Neural progenitor cell (in vitro differentiated cells): ENCODE data around the gene ANGPTL8. TPM values are rescaled to one million over a fixed set of nuclear protein-coding genes. Genes with fewer than 3 reads are reported as not detected.

ENCODE experiments used
- DNase-seq: peaks from one replicate; pipeline ENCODE4 v3.0.0-alpha.2; 2016; ENCODE audit warnings: low spot score
- H2AFZ ChIP-seq: fragments of 200-600 bp; sonication (generic); replicated peaks from 2 replicates; pipeline ENCODE4 v1.6.1; 2016; ENCODE audit warnings: antibody characterized with exemption
- H3F3A ChIP-seq: fragments of 200-600 bp; sonication (generic); 2 replicates; pipeline ENCODE4 v1.6.1; 2016; ENCODE audit warnings: antibody characterized with exemption, low read depth
- H3K27ac ChIP-seq: fragments of 200-600 bp; sonication (generic); 2 replicates; pipeline ENCODE4 v1.5.1; 2016; ENCODE audit warnings: mild to moderate bottlenecking
- H3K27me3 ChIP-seq: fragments of 200-600 bp; sonication (generic); 2 replicates; pipeline ENCODE4 v1.6.1; 2016; ENCODE audit warnings: mild to moderate bottlenecking, moderate library complexity
- H3K36me3 ChIP-seq: fragments of 200-600 bp; sonication (generic); 2 replicates; pipeline ENCODE4 v1.5.1; 2016
- H3K4me1 ChIP-seq: fragments of 200-600 bp; sonication (generic); 2 replicates; pipeline ENCODE4 v1.6.1; 2016; ENCODE audit warnings: mixed run types
- H3K4me2 ChIP-seq: fragments of 200-600 bp; sonication (generic); 2 replicates; pipeline ENCODE4 v1.6.1; 2016
- H3K4me3 ChIP-seq: fragments of 200-600 bp; sonication (generic); 2 replicates; pipeline ENCODE4 v1.5.1; 2016
- H3K79me2 ChIP-seq: fragments of 200-600 bp; sonication (generic); 2 replicates; pipeline ENCODE4 v1.6.1; 2016; ENCODE audit warnings: low read depth
- H3K9ac ChIP-seq: fragments of 200-600 bp; sonication (generic); 2 replicates; pipeline ENCODE4 v1.6.1; 2016
- H3K9me3 ChIP-seq: fragments of 200-600 bp; sonication (generic); 2 replicates; pipeline ENCODE4 v1.5.1; 2016; ENCODE audit warnings: low read depth
- H4K20me1 ChIP-seq: fragments of 200-600 bp; sonication (generic); 2 replicates; pipeline ENCODE4 v1.6.1; 2016; ENCODE audit warnings: low read depth
- H3K27ac Mint-ChIP-seq: 3 replicates; pipeline ENCODE4 v1.8.0; 2021; ENCODE audit warnings: mixed read lengths
- H3K27me3 Mint-ChIP-seq: 2 replicates; pipeline ENCODE4 v1.8.0; 2022; ENCODE audit warnings: low read depth, mild to moderate bottlenecking, inconsistent platforms, moderate library complexity, mixed read lengths; ENCODE audit not compliant: insufficient read depth
- H3K36me3 Mint-ChIP-seq: 3 replicates; pipeline ENCODE4 v1.8.0; 2021; ENCODE audit warnings: mixed read lengths
- H3K4me1 Mint-ChIP-seq: 3 replicates; pipeline ENCODE4 v1.8.0; 2021; ENCODE audit warnings: mixed read lengths
- H3K4me3 Mint-ChIP-seq: 3 replicates; pipeline ENCODE4 v1.8.0; 2021; ENCODE audit warnings: mild to moderate bottlenecking, moderate library complexity, mixed read lengths
- H3K9me3 Mint-ChIP-seq: 3 replicates; pipeline ENCODE4 v1.8.0; 2020; ENCODE audit warnings: mixed read lengths
- CTCF ChIP-seq: fragments of 200-600 bp; sonication (generic); IDR thresholded peaks from 2 replicates; pipeline ENCODE4 v1.5.1; 2017; ENCODE audit warnings: antibody characterized with exemption, mild to moderate bottlenecking
- EZH2 ChIP-seq: fragments of 200-600 bp; sonication (generic); IDR thresholded peaks from 2 replicates; pipeline ENCODE4 v1.6.1; 2017; ENCODE audit warnings: antibody characterized with exemption, mild to moderate bottlenecking, moderate library complexity
- EZH2phosphoT487 ChIP-seq: fragments of 200-600 bp; sonication (generic); IDR thresholded peaks from 2 replicates; pipeline ENCODE4 v1.6.1; 2017; ENCODE audit warnings: antibody characterized with exemption
- total RNA-seq: library from RNA; depleted of rRNA; stranded (reverse); fragments of >200 nt; gene quantifications from 2 replicates; pipeline ENCODE4 v1.2.3, GENCODE V29; 2015; ENCODE audit warnings: low replicate concordance

ANGPTL8 gene
- total RNA-seq, 1 donor from 2014 or later = not detected

GRCh38 chr19:11288349-11288748 lies 48.9 kb downstream of the ANGPTL8 start:
- TF ChIP-seq CTCF (peak; percentile 29), EZH2 (no peak)
- H3K9me3 Mint-ChIP-seq = no peaks in the 10 kb centered on the region
- Histone ChIP-seq H2AFZ (no peak overlapping the region), H4K20me1 (no peaks in the 10 kb centered on the region), H3K79me2 (no peaks in the 10 kb centered on the region), H3K9me3 (no peaks in the 10 kb centered on the region), H3K4me1 (no peaks in the 10 kb centered on the region), H3K4me3 (no peak overlapping the region), H3K4me2 (no peak overlapping the region), H3K27ac (no peak overlapping the region), H3K36me3 (no peaks in the 10 kb centered on the region), H3K9ac (no peak overlapping the region), H3F3A (no peaks in the 10 kb centered on the region), H3K27me3 (no peaks in the 10 kb centered on the region)
- peaks cover 2% of the 10 kb centered on the region for H3K4me1 Mint-ChIP-seq
- no peaks in the 10 kb centered on the region for H3K36me3 Mint-ChIP-seq
- no peak overlapping the region for H3K27ac Mint-ChIP-seq
- DNase-seq = no peak
- H3K27me3 Mint-ChIP-seq = peaks cover 3% of the 10 kb centered on the region
- H3K4me3 Mint-ChIP-seq = no peak overlapping the region

GRCh38 chr19:11290256-11290655 lies 50.8 kb downstream of the ANGPTL8 start:
- H3K4me1 ChIP-seq = peaks cover 4% of the 10 kb centered on the region
- H3K79me2 ChIP-seq = no peaks in the 10 kb centered on the region
- no peak overlapping the region for H2AFZ ChIP-seq
- H3K9me3 Mint-ChIP-seq = no peaks in the 10 kb centered on the region
- DNase-seq = no peak
- no peaks in the 10 kb centered on the region for H4K20me1 ChIP-seq
- no peak for TF ChIP-seq EZH2phosphoT487
- TF ChIP-seq EZH2 = no peak
- no peak for TF ChIP-seq CTCF
- no peak overlapping the region for H3K4me2 ChIP-seq
- no peak overlapping the region for H3K27ac Mint-ChIP-seq
- H3K4me3 Mint-ChIP-seq = no peak overlapping the region
- H3K4me3 ChIP-seq = no peak overlapping the region
- no peaks in the 10 kb centered on the region for H3F3A ChIP-seq
- no peaks in the 10 kb centered on the region for H3K36me3 ChIP-seq
- no peaks in the 10 kb centered on the region for H3K9me3 ChIP-seq
- peaks cover 3% of the 10 kb centered on the region for H3K27me3 Mint-ChIP-seq
- H3K27ac ChIP-seq = no peak overlapping the region
- no peaks in the 10 kb centered on the region for H3K36me3 Mint-ChIP-seq
- H3K9ac ChIP-seq = no peak overlapping the region
- no peaks in the 10 kb centered on the region for H3K27me3 ChIP-seq
- H3K4me1 Mint-ChIP-seq = peaks cover 6% of the 10 kb centered on the region

GRCh38 chr19:11291415-11291814 lies 52.0 kb downstream of the ANGPTL8 start:
- no peaks in the 10 kb centered on the region for H3K36me3 Mint-ChIP-seq
- H3K4me1 Mint-ChIP-seq = peaks cover 6% of the 10 kb centered on the region
- no peaks in the 10 kb centered on the region for H3K36me3 ChIP-seq
- no peak overlapping the region for H3K27ac Mint-ChIP-seq
- H3K9me3 Mint-ChIP-seq = no peaks in the 10 kb centered on the region
- DNase-seq = no peak
- H3K4me3 Mint-ChIP-seq = no peak overlapping the region
- H3K4me2 ChIP-seq = no peak overlapping the region
- H3K27me3 Mint-ChIP-seq = peaks cover 2% of the 10 kb centered on the region
- no peak for TF ChIP-seq EZH2
- TF ChIP-seq CTCF = no peak
- no peak for TF ChIP-seq EZH2phosphoT487
- no peak overlapping the region for H3K4me3 ChIP-seq
- no peaks in the 10 kb centered on the region for H3K79me2 ChIP-seq
- no peak overlapping the region for H3K9ac ChIP-seq
- H3F3A ChIP-seq = no peaks in the 10 kb centered on the region
- peaks cover 4% of the 10 kb centered on the region for H3K4me1 ChIP-seq
- H3K27me3 ChIP-seq = no peaks in the 10 kb centered on the region
- H4K20me1 ChIP-seq = no peaks in the 10 kb centered on the region
- no peak overlapping the region for H3K27ac ChIP-seq
- no peaks in the 10 kb centered on the region for H3K9me3 ChIP-seq
- H2AFZ ChIP-seq = no peak overlapping the region

Other genes starting within 250 kb of the ANGPTL8 start
- gene LDLR, start 150.2 kb upstream of the ANGPTL8 start, total RNA-seq = 39.3 and 78.0 TPM in 2 replicates
- gene SPC24, start 83.8 kb upstream of the ANGPTL8 start, total RNA-seq = 56.7 and 57.1 TPM in 2 replicates
- gene KANK2, start 42.1 kb upstream of the ANGPTL8 start, total RNA-seq = 17.5 and 35.4 TPM in 2 replicates
- gene DOCK6, start 22.9 kb downstream of the ANGPTL8 start, total RNA-seq = 10.0 and 27.5 TPM in 2 replicates
- not detected in 2 replicates for gene TSPAN16, start 56.5 kb downstream of the ANGPTL8 start, total RNA-seq
- gene RAB3D, start 100.0 kb downstream of the ANGPTL8 start, total RNA-seq = 5.5 and 8.5 TPM in 2 replicates
- gene TMEM205, start 106.6 kb downstream of the ANGPTL8 start, total RNA-seq = 57.0 and 77.1 TPM in 2 replicates
- 1.8 and 4.4 TPM in 2 replicates for gene CCDC159, start 106.9 kb downstream of the ANGPTL8 start, total RNA-seq
- gene PLPPR2, start 115.8 kb downstream of the ANGPTL8 start, total RNA-seq = 0.80 and 3.1 TPM in 2 replicates
- 1.0 and 1.5 TPM in 2 replicates for gene SWSAP1, start 135.0 kb downstream of the ANGPTL8 start, total RNA-seq
- gene EPOR, start 144.7 kb downstream of the ANGPTL8 start, total RNA-seq = 6.5 and 7.3 TPM in 2 replicates
- gene RGL3, start 179.7 kb downstream of the ANGPTL8 start, total RNA-seq = 0.49 and 4.7 TPM in 2 replicates
- gene ODAD3, start 195.5 kb downstream of the ANGPTL8 start, total RNA-seq = 0.47 and 1.5 TPM in 2 replicates
- gene PRKCSH, start 196.0 kb downstream of the ANGPTL8 start, total RNA-seq = 53.6 and 130 TPM in 2 replicates
- 0.15 TPM in 1 of 2 replicates, not detected in the other for gene ELAVL3, start 241.4 kb downstream of the ANGPTL8 start, total RNA-seq